Keratinocyte (primary cell): ENCODE measurements around the gene ARHGEF37. TPM values are rescaled to one million over a fixed set of nuclear protein-coding genes. Genes with fewer than 3 reads are reported as not detected.

Experiments
- DNase-seq: peaks from one replicate; pipeline ENCODE4 v3.0.0-alpha.2; 2011; ENCODE audit warnings: low read depth, missing footprints, low spot score
- FAIRE-seq: peaks from 2 replicates; lab custom pipeline; 2011; peaks lifted over from hg19 to GRCh38; lab: Jason Lieb, UNC
- H2AFZ ChIP-seq: 2 replicates; pipeline ENCODE4 v1.6.0; 2012; ENCODE audit warnings: low read length, control low read depth, inconsistent platforms; ENCODE audit not compliant: control insufficient read depth
- H3K27ac ChIP-seq: 2 replicates; pipeline ENCODE4 v1.5.1; 2011; ENCODE audit warnings: low read length; ENCODE audit not compliant: control insufficient read depth, insufficient read depth
- H3K27me3 ChIP-seq: 3 replicates; pipeline ENCODE4 v1.6.0; 2011; ENCODE audit warnings: low read length; ENCODE audit not compliant: control insufficient read depth, insufficient read depth; ENCODE audit errors: extremely low read depth
- H3K36me3 ChIP-seq, 2 experiments: 2 replicates in 1 of 2; 3 replicates in 1 of 2; pipeline ENCODE4 v1.5.1; 2011; ENCODE audit warnings: low read length in 2 of 2, mild to moderate bottlenecking in 1 of 2; ENCODE audit not compliant: control insufficient read depth in 2 of 2, insufficient read depth in 2 of 2; ENCODE audit errors: extremely low read depth in 1 of 2
- H3K4me1 ChIP-seq: 3 replicates; pipeline ENCODE4 v1.5.1; 2011; ENCODE audit warnings: low read length; ENCODE audit not compliant: control insufficient read depth, insufficient read depth; ENCODE audit errors: extremely low read depth
- H3K4me2 ChIP-seq: 3 replicates; pipeline ENCODE4 v1.6.0; 2011; ENCODE audit warnings: low read depth, low read length; ENCODE audit not compliant: control insufficient read depth, insufficient read depth; ENCODE audit errors: extremely low read depth
- H3K4me3 ChIP-seq, 3 experiments: fragments of 200-600 bp in 1 of 3; sonication (generic) in 1 of 3; 2 replicates in 2 of 3; 3 replicates in 1 of 3; pipeline ENCODE4 v1.5.1; 2011 to 2016; ENCODE audit warnings: low read length in 3 of 3, mild to moderate bottlenecking in 3 of 3, control low read depth in 2 of 3, inconsistent platforms in 1 of 3, low read depth in 1 of 3, mixed read lengths in 1 of 3, mixed run types in 1 of 3, moderate library complexity in 1 of 3; ENCODE audit not compliant: control insufficient read depth in 2 of 3, insufficient read depth in 2 of 3; ENCODE audit errors: extremely low read depth in 1 of 3
- H3K79me2 ChIP-seq: 2 replicates; pipeline ENCODE4 v1.6.0; 2012; ENCODE audit warnings: low read length; ENCODE audit not compliant: control insufficient read depth, insufficient read depth
- H3K9ac ChIP-seq: 3 replicates; pipeline ENCODE4 v1.6.0; 2011; ENCODE audit warnings: low read length; ENCODE audit not compliant: control insufficient read depth, insufficient read depth; ENCODE audit errors: extremely low read depth
- H3K9me1 ChIP-seq: 3 replicates; pipeline ENCODE4 v1.6.0; 2011; ENCODE audit warnings: low read length; ENCODE audit not compliant: control insufficient read depth, insufficient read depth; ENCODE audit errors: extremely low read depth
- H3K9me3 ChIP-seq: 2 replicates; pipeline ENCODE4 v1.5.1; 2012; ENCODE audit warnings: low read depth, low read length; ENCODE audit not compliant: control insufficient read depth
- H4K20me1 ChIP-seq: 3 replicates; pipeline ENCODE4 v1.6.0; 2011; ENCODE audit warnings: low read length; ENCODE audit not compliant: control insufficient read depth, insufficient read depth; ENCODE audit errors: extremely low read depth
- CTCF ChIP-seq, 3 experiments: IDR thresholded peaks in 1 of 3; conservative IDR thresholded peaks in 1 of 3; optimal IDR thresholded peaks in 1 of 3; 2 replicates in 2 of 3; 3 replicates in 1 of 3; pipeline versions ENCODE3 to v1.5.1; 2011; ENCODE audit warnings: low read length in 3 of 3, mild to moderate bottlenecking in 3 of 3, moderate library complexity in 2 of 3, control low read depth in 1 of 3, inconsistent platforms in 1 of 3; ENCODE audit not compliant: insufficient read depth in 2 of 3; ENCODE audit errors: extremely low read depth in 1 of 3
- EZH2 ChIP-seq: IDR thresholded peaks from one replicate; pipeline ENCODE4 v1.6.1; 2012; ENCODE audit warnings: inconsistent platforms, mild to moderate bottlenecking, low read length, moderate library complexity
- dilution Hi-C: fragments of 300-500 bp; cut with MboI; formaldehyde crosslinking; loops from one replicate; pipeline ENCODE4 v1.7.0; 2020; ENCODE audit warnings: low sequenced_read_pairs; ENCODE audit not compliant: extremely low pct_ligation_motif_present
- polyA plus RNA-seq, 5 experiments: library from polyadenylated mRNA; depleted of rRNA in 3 of 5; stranded (reverse) in 3 of 5; stranded (forward) in 1 of 5; unstranded in 1 of 5; fragments of >200 nt; gene quantifications; 1 replicate in 1 of 5; 2 replicates in 3 of 5; 3 replicates in 1 of 5; pipeline versions ENCODE4 v1.2.1 to v1.2.3, GENCODE V29; 2011 to 2012; ENCODE audit warnings: missing spikeins in 2 of 5, low read depth in 1 of 5, low replicate concordance in 1 of 5

The ARHGEF37 gene
- polyA plus RNA-seq, 1 donor (not counting 4 experiments of a cell fraction or from before 2014, with no cell fraction given) = 8.7 TPM

GRCh38 chr5:149604321-149604720 is 23.0 kb downstream of the ARHGEF37 start:
- dilution Hi-C loops = no loop called here
- Histone ChIP-seq H4K20me1 (no peaks in the 10 kb centered on the region), H2AFZ (no peak overlapping the region), H3K79me2 (no peaks in the 10 kb centered on the region), H3K27ac (peak overlapping the region; percentile 63), H3K27me3 (no peaks in the 10 kb centered on the region), H3K9ac (no peak overlapping the region), H3K4me2 (no peak overlapping the region), H3K9me3 (peaks cover under 1% of the 10 kb centered on the region), H3K4me3 (no peak overlapping the region), H3K36me3 (peaks cover 0 to 5% of the 10 kb centered on the region in 2 experiments), H3K4me1 (peaks cover 35% of the 10 kb centered on the region), H3K9me1 (no peaks in the 10 kb centered on the region)
- TF ChIP-seq EZH2 = no peak
- no peak for TF ChIP-seq CTCF (optimal IDR thresholded peaks at IDR 0.05 in 1 of 3, IDR thresholded peaks at IDR 0.05 in 1 of 3, conservative IDR thresholded peaks at IDR 0.05 in 1 of 3; ENCODE audit: extremely low read depth in 1 of 3, insufficient read depth in 2 of 3, low read length in 3 of 3)
- DNase-seq (no peak), FAIRE-seq (no peak)

GRCh38 chr5:149605354-149605997 is 24.2 kb downstream of the ARHGEF37 start:
- peaks cover 5% of the 10 kb centered on the region for H3K9me3 ChIP-seq
- H3K27me3 ChIP-seq = no peaks in the 10 kb centered on the region
- H3K9ac ChIP-seq = peak overlapping the region; percentile 86
- dilution Hi-C loops = no loop called here
- peaks cover 35% of the 10 kb centered on the region for H3K4me1 ChIP-seq
- H3K9me1 ChIP-seq = no peaks in the 10 kb centered on the region
- H3K4me3 ChIP-seq = no peak overlapping the region
- no peak for TF ChIP-seq EZH2
- no peak for TF ChIP-seq CTCF (optimal IDR thresholded peaks at IDR 0.05 in 1 of 3, IDR thresholded peaks at IDR 0.05 in 1 of 3, conservative IDR thresholded peaks at IDR 0.05 in 1 of 3; ENCODE audit: extremely low read depth in 1 of 3, insufficient read depth in 2 of 3, low read length in 3 of 3)
- H3K4me2 ChIP-seq = peak overlapping the region; percentile 79
- peaks cover 0 to 11% of the 10 kb centered on the region in 2 experiments for H3K36me3 ChIP-seq
- H3K27ac ChIP-seq = peak overlapping the region; percentile 98
- H4K20me1 ChIP-seq = no peaks in the 10 kb centered on the region
- DNase-seq (no peak), FAIRE-seq (no peak)
- H2AFZ ChIP-seq = no peak overlapping the region
- no peaks in the 10 kb centered on the region for H3K79me2 ChIP-seq
